GM12891 (cell line): ENCODE results near the gene CSMD2.

ENCODE experiments used
- DNase-seq: peaks from one replicate; pipeline ENCODE4 v3.0.0; 2011; ENCODE audit warnings: low spot score; ENCODE audit not compliant: insufficient read length
- FAIRE-seq: peaks from 2 replicates; lab custom pipeline; 2011; peaks lifted over from hg19 to GRCh38; lab: Jason Lieb, UNC
- PAX5 ChIP-seq: IDR thresholded peaks from 2 replicates; pipeline ENCODE4 v1.6.1; 2011; ENCODE audit warnings: low read length, moderate library complexity, mild to moderate bottlenecking; ENCODE audit not compliant: insufficient read depth, severe bottlenecking
- POLR2A ChIP-seq: IDR thresholded peaks from 2 replicates; pipeline ENCODE4 v1.6.1; 2011; ENCODE audit warnings: low read depth, low read length, control low read depth
- POLR2AphosphoS5 ChIP-seq: IDR thresholded peaks from 2 replicates; pipeline ENCODE4 v1.6.1; 2011; ENCODE audit warnings: low read depth, low read length, control low read depth
- POU2F2 ChIP-seq: IDR thresholded peaks from 2 replicates; pipeline ENCODE4 v1.6.1; 2011; ENCODE audit warnings: low read depth, mild to moderate bottlenecking, control low read depth, low read length, moderate library complexity
- SPI1 ChIP-seq: IDR thresholded peaks from 2 replicates; pipeline ENCODE4 v1.6.1; 2011; ENCODE audit warnings: low read depth, low read length, control low read depth
- TAF1 ChIP-seq: IDR thresholded peaks from 2 replicates; pipeline ENCODE4 v1.6.1; 2011; ENCODE audit warnings: low read depth, low read length, control low read depth

CSMD2 gene

DNA sequence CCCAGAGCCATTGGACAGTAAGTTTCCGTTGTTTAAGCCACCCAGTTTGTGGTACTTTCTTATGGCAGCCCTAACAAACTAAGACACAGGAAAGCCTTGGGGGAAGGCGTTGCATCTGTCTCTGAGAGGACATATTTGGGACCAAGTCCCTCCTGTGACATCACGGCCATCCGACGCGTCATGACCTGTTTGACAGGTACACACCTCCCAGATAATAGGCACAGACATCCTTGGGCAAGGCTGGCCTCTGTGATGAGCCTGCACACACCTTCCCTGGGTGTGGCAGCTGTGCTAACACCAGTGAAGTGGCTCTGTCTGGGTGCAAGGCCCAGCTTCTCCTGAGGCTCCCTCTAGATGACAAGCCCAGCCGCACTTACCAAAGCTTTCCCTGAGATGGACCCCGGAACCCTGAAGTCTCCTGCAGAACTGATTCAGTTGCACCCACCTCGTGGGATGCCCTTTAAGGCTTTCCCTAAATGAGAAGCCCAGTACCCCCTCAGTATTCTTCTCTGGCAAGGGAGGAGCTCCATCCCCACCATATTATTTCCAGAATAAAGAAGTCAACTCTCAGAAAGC is 556.1 kb downstream of the CSMD2 start:
- FAIRE-seq (no peak), DNase-seq (no peak)
- no peak for TF ChIP-seq POLR2A

DNA sequence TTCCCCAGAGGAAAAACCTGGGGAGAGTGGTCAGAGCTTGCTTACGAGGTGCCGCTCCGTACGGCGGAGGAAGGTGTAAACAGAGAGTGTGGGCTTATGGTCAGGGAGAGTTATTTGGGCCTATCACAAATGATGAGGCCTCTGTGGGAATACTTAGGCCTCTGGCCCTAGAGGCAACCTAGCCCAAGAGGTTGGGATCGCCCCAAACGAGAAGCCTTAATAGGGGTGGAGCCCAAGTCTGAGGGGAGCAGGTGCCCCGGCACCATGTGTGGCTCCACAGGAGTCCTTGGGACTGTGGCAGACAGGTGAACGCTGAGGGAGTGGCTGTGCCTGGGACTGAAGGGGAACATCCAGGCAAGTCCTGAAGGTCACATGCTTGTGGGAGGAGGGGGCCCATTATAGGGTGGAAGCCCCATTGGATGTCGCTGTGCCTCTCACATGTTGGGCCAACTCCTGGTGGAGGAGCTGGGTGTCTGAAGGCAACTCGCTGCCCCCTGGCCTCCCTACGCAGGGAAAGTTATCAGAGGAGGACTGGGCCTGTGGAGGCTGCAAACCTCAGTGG is 557.5 kb downstream of the CSMD2 start:
- no peak for TF ChIP-seq POLR2AphosphoS5
- no peak for TF ChIP-seq TAF1
- TF ChIP-seq SPI1: no peak
- no peak for TF ChIP-seq PAX5
- TF ChIP-seq POU2F2: no peak
- TF ChIP-seq POLR2A: no peak
- DNase-seq: no peak
- no peak for FAIRE-seq

DNA sequence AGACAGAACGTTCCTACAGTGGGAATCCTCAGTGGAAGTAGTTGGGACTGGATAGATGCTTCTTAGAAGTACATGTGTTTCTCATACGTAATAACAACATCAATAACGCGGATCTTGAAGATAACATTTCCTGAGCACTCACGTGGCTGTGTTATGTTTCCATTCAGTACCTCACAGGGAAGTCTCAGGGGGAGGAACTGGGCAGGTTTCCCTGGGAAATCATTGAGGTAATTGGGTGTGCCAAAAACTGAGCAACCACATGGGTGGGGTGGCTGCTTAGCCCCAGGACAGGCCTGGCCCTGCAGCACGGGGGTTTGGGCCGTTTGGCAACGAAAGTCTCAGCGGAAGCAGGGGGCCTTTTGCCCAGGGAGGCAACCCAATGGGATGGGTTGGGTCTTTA is 558.8 kb downstream of the CSMD2 start:
- DNase-seq: no peak
- TF ChIP-seq TAF1: no peak
- FAIRE-seq: no peak

DNA sequence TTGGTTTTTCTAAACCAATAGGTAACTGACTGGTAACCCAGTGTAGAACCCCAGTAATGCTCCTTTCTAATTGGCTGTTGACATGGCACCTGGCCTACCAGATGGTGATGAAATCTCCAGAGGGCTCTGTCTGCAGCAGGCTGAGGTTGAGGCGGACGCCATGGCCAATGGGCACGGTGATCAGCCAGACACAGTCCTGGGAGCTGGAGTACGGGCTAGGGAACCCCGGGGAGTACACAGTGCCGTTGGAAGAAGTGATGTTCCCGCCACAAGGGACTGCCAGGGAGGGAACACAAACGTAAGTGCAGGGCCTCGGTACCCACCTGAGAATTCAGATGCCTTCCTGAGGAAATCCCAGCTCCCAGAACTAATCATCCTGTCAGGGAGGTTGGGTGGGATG is 562.8 kb downstream of the CSMD2 start:
- no peak for FAIRE-seq
- DNase-seq: no peak
- TF ChIP-seq POU2F2: no peak
- no peak for TF ChIP-seq TAF1
- TF ChIP-seq PAX5: no peak
- TF ChIP-seq POLR2A: no peak

DNA sequence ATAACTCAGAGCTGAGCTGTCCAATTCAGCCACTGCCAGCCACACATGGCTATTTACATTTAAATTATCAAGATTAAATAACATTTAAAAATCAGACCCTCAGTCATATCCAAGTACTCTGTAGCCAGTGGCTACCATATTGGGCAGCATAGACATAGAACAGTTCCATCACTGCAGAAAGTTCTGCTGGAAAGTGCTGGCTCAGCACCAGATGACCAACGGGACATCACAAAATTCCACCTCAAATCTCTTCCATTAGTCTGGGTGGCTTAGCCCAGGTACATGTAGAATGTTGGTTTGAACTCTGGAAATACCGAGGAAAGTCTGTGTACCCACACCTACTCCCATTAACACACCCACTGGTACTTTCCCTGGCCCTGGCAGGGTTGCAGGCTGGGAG is 563.3 kb downstream of the CSMD2 start:
- TF ChIP-seq TAF1: no peak
- TF ChIP-seq POLR2AphosphoS5: no peak
- TF ChIP-seq POLR2A: no peak
- TF ChIP-seq PAX5: no peak
- no peak for TF ChIP-seq POU2F2
- TF ChIP-seq SPI1: no peak
- DNase-seq (no peak), FAIRE-seq (no peak)

DNA sequence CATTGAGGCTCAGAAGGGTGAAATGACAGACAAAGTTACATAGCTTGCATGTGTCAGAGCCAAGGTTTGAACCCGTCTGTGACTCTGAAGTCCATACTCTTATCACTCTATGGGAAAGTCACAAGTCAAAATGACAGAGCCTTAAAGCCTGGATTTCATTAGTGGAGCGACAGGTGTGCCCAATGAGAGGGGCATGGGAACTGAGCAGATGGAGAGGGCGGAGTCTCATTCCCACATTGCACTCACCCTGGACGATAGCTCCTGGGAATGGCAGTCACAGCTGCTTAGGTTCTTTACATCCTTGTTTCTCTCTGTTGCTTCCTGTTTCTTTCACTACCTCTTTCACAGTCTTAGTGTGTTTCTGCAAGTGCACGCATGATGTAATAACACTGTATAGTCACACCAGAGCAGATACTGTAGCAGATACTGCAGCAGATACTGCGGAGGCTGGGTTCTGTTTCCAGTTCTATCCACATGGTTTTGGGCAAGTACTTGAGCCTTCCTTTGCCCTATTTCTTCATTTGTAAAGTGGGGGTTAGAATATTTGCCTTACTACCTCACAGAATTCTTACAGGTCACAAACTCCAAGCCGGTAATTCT is 565.4 kb downstream of the CSMD2 start:
- no peak for DNase-seq
- no peak for TF ChIP-seq TAF1
- 0 out of 2 replicates have a peak, but pooled peaks have one; percentile 3 for TF ChIP-seq SPI1
- FAIRE-seq: no peak

DNA sequence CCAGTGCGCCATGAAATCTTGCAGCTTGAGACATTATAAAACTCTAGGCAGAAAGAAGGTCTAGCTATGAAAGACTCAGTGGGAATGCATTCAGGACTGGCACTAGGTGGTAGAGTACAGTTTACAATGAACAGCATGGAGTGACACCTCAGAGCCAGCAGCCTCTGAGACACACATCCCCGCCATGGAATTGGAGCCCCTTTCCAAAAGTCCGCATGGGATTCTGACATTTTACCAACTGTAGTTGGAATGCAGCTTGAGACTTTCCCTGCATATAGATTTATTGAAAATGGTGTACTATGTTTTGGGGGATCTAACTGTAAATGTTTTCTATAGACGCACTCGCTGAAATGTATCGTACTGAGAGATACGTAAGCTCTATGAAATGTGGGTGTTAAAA is 576.3 kb downstream of the CSMD2 start:
- no peak for FAIRE-seq
- no peak for DNase-seq
- TF ChIP-seq POU2F2: no peak
- no peak for TF ChIP-seq PAX5
- TF ChIP-seq POLR2A: no peak
- no peak for TF ChIP-seq TAF1
- TF ChIP-seq POLR2AphosphoS5: no peak
- TF ChIP-seq SPI1: no peak

DNA sequence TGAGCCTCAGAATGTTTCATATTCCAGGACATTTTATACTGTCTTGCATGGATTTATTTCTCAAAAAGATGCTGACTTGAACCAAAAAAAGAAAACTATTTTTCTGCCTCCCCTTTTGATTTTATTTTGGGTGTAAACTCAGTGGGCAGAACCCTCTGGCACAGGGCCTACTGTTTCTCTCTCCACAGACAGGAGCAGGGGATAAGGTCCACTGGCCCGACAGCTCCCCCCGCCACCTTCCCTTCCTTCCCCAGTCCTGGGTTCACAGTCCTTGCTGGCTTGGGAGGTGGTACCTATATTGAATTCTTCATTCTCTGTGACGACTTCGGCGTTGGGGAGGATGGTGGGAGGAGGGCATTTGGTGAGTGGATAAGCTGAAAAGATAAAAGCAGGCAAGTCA is 578.2 kb downstream of the CSMD2 start:
- DNase-seq (no peak), FAIRE-seq (no peak)
- TF ChIP-seq PAX5: no peak
- no peak for TF ChIP-seq SPI1
- no peak for TF ChIP-seq POLR2A
- no peak for TF ChIP-seq TAF1

DNA sequence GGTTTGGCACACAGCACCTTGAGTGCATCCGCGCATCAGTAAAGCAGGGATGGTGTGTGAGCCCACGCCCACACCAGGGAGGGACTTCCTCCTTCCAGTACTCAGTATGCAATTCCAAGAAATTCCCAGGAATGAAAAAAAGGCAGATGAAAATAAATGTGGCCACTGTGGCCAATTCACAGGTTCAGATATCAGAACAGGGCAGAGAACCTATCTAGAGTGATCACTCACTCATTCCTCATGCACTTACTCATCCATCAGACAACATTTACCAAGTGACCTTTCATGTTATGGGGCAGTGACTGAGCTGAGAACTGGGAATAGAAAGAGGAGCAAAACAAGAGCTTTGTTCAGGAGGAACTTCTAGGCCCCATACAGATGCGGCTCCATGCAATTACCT is 578.9 kb downstream of the CSMD2 start:
- FAIRE-seq (no peak), DNase-seq (no peak)
- TF ChIP-seq TAF1 (no peak), POLR2AphosphoS5 (no peak), POU2F2 (no peak), SPI1 (no peak), POLR2A (no peak), PAX5 (no peak)

DNA sequence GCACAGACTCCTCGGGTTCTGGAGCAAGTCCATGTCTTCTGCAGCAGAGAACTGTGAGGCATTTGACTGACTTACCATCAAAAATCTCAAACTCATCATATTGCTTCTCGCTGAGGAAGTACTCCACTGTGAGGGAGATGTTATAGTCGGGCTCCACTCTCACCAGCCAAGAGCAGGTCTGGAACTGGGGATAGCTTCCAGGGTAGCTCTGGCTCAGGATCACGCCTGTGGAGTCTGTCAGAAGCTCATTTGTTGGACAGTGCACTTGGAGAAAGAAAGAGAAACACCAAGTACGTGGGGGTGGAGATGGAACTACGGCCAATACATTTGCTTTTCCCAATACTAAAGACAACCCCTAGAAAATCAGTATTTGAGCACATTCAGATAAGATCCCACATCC is 581.5 kb downstream of the CSMD2 start:
- no peak for FAIRE-seq
- DNase-seq: no peak
- no peak for TF ChIP-seq SPI1
- no peak for TF ChIP-seq TAF1
- no peak for TF ChIP-seq POLR2AphosphoS5
- TF ChIP-seq POLR2A: no peak
- no peak for TF ChIP-seq PAX5
- TF ChIP-seq POU2F2: no peak
